ENCODE data around the gene SAP25. TPM values are rescaled to one million over a fixed set of nuclear protein-coding genes. Genes with fewer than 3 reads are reported as not detected.

The SAP25 gene
- total RNA-seq, 4 donors from 2014 or later = 0.96 to 52.4 (median 2.7) TPM; not detected in 1

DNA sequence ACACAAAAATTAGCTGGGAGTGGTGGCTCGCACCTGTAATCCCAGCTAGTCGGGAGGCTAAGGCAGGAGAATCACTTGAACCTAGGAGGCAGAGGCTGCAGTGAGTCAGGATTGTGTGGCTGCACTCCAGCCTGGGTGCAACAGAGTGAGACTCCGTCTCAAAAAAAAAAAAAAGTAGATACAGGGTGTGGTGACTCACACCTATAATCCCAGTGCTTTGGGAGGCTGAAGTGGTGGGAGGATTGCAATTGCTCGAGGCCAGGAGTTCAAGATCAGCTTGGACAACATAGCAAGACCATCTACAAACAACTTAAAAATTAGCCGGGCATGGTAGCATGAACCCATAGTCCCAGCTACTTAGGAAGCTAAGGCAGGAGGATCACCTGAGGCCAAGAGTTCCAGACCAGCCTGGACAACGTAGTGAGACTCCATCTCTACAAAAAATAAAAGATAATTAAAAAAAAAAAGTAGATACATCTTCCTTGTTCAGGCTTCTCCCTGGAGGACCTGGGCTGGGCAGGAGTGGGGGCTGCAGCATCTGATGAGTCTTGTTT lies 40.7 kb upstream of the SAP25 start:
- Histone ChIP-seq H3K36me3 (no peaks in the 10 kb centered on the region), H3K4me3 (no peak overlapping the region), H3K4me1 (peaks cover 4 to 20% (median 8%) of the 10 kb centered on the region in 4 donors), H3K27me3 (no peaks in the 10 kb centered on the region), H3K9me3 (no peaks in the 10 kb centered on the region), H3K27ac (no peak overlapping the region)
- 60 to 95% methylated on average over 2 to 6 of the region's 6 CpGs for WGBS, 2 donors (ENCODE audit: low coverage in 1 of 2)
- intact Hi-C loops (cut with DNase I; ENCODE audit: low total_unique reads) (no loop called here), in situ Hi-C loops (cut with MboI; ENCODE audit: low pct_ligation_motif_present in 1 of 4, low pct_unique_long_range_greater_than_20kb in 1 of 4, low sequenced_read_pairs in 3 of 4) (no loop called here)
- no peak for TF ChIP-seq POLR2A (IDR thresholded peaks at IDR 0.05)
- TF ChIP-seq, protein P1, sequence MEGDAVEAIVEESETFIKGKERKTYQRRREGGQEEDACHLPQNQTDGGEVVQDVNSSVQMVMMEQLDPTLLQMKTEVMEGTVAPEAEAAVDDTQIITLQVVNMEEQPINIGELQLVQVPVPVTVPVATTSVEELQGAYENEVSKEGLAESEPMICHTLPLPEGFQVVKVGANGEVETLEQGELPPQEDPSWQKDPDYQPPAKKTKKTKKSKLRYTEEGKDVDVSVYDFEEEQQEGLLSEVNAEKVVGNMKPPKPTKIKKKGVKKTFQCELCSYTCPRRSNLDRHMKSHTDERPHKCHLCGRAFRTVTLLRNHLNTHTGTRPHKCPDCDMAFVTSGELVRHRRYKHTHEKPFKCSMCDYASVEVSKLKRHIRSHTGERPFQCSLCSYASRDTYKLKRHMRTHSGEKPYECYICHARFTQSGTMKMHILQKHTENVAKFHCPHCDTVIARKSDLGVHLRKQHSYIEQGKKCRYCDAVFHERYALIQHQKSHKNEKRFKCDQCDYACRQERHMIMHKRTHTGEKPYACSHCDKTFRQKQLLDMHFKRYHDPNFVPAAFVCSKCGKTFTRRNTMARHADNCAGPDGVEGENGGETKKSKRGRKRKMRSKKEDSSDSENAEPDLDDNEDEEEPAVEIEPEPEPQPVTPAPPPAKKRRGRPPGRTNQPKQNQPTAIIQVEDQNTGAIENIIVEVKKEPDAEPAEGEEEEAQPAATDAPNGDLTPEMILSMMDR (IDR thresholded peaks at IDR 0.05) = no peak
- TF ChIP-seq EP300 (IDR thresholded peaks at IDR 0.05; ENCODE audit: low read depth) = no peak
- TF ChIP-seq POLR2AphosphoS5 (IDR thresholded peaks at IDR 0.05) = no peak
- no peak for DNase-seq

DNA sequence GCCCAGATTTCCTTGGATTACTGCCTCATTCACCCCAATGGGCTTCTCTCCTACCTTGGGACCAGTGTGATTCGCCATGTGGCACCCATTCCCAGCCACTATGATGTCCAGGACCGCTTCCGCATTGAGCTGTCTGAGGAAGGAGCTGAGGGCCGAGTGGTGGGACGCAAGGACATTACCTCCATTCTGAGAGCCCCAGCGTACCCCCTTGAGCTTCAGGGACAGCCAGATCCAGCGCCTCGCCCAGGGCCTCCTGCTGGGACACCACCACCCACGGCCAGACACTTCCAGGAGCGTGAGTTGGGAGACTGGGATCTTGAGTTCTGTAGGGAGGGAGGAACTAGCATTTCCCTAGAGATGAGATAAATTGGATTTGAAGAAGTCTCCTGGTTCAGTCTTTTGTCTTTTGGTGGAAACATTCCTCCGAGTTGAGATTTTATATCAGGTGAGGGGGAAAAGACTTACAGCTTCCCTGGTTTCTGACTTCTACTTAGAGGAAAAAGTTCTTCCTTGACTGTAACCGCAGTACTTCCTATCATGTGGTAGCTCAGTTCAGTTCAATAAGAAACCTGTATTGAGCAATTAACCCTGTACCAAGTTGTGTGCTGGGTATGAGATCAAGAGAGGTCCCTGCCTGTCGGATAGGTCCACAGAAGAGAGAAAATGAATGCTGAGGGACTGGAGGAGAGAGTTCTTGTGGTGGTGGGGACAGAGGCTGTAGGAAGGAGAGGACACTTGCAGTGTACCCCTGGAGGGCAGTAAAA lies 39.9 kb upstream of the SAP25 start:
- 86 to 94% methylated on average over 3 to 13 of the region's 13 CpGs for WGBS, 2 donors (ENCODE audit: low coverage in 1 of 2)
- peaks cover 4 to 20% (median 8%) of the 10 kb centered on the region in 4 donors for H3K4me1 ChIP-seq
- in situ Hi-C loops (cut with MboI; ENCODE audit: low pct_ligation_motif_present in 1 of 4, low pct_unique_long_range_greater_than_20kb in 1 of 4, low sequenced_read_pairs in 3 of 4) (no loop called here), intact Hi-C loops (cut with DNase I; ENCODE audit: low total_unique reads) (no loop called here)
- DNase-seq = no peak
- H3K27me3 ChIP-seq = no peaks in the 10 kb centered on the region
- H3K36me3 ChIP-seq = no peaks in the 10 kb centered on the region
- H3K4me3 ChIP-seq = peak overlapping the region in 1 of 4 donors; percentile 89
- H3K27ac ChIP-seq = no peak overlapping the region
- no peaks in the 10 kb centered on the region for H3K9me3 ChIP-seq
- no peak for TF ChIP-seq POLR2A (IDR thresholded peaks at IDR 0.05)
- TF ChIP-seq EP300 (IDR thresholded peaks at IDR 0.05; ENCODE audit: low read depth) = no peak
- TF ChIP-seq POLR2AphosphoS5 (IDR thresholded peaks at IDR 0.05) = no peak
- TF ChIP-seq, protein P1 (IDR thresholded peaks at IDR 0.05) = no peak

DNA sequence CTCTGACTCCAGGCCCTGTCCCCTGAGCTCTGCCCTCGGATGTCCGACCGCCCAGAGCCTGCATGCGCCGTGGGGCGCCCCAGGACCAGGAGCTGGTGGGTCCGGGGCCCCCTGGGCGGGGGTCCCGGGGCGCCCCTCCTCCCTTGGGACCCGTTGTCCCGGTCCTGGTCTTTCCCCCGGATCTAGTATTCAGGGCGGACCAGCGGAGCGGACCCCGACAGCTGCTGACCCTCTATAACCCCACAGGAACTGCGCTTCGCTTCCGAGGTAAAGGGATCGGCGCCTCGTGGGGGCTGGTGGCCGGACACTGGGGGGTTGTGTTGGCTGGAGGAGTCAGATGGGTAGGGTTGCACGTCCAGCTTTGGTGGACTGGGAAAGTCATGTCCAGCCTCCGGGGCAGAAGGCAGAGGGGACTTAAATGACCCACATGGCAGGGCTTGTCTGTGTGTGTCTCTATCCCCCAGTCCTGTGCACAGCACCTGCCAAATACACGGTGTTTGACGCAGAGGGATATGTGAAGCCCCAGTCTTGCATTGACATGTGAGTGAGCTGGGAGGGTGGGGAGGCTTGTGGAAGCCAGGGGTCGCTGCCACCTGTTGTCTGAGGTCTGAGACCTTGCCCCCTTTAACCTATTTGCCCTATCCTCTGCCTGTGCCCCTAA lies 39.2 kb upstream of the SAP25 start:
- no peaks in the 10 kb centered on the region for H3K27me3 ChIP-seq
- H3K27ac ChIP-seq = peak overlapping the region; percentile 89 to 99 (median 92)
- WGBS, 2 donors (ENCODE audit: low coverage in 1 of 2) = 1% methylated on average over 28 of the region's 29 CpGs; no CpG with 5 or more reads in 1 of the 2 donors
- TF ChIP-seq POLR2A (IDR thresholded peaks at IDR 0.05) (no peak), EP300 (IDR thresholded peaks at IDR 0.05; ENCODE audit: low read depth) (no peak), POLR2AphosphoS5 (IDR thresholded peaks at IDR 0.05) (no peak)
- TF ChIP-seq, protein P1 (IDR thresholded peaks at IDR 0.05) = no peak
- peaks cover 4 to 20% (median 8%) of the 10 kb centered on the region in 4 donors for H3K4me1 ChIP-seq
- in situ Hi-C loops (cut with MboI; ENCODE audit: low pct_ligation_motif_present in 1 of 4, low pct_unique_long_range_greater_than_20kb in 1 of 4, low sequenced_read_pairs in 3 of 4) (no loop called here), intact Hi-C loops (cut with DNase I; ENCODE audit: low total_unique reads) (no loop called here)
- DNase-seq = no peak
- H3K4me3 ChIP-seq = peak overlapping the region; percentile 51 to 89 (median 70)
- H3K36me3 ChIP-seq = no peaks in the 10 kb centered on the region
- H3K9me3 ChIP-seq = no peaks in the 10 kb centered on the region

Measured in transverse colon (tissue), 4 donors.